Ishikawa (cell line): ENCODE results near the gene DKC1.

ENCODE experiments used
- CEBPB ChIP-seq: IDR thresholded peaks from 2 replicates; pipeline ENCODE4 v1.6.1; 2012
- CREB1 ChIP-seq: IDR thresholded peaks from 2 replicates; pipeline ENCODE4 v1.6.1; 2012; ENCODE audit warnings: low read depth
- EGR1 ChIP-seq: IDR thresholded peaks from 2 replicates; pipeline ENCODE4 v1.6.1; 2012
- EP300 ChIP-seq: IDR thresholded peaks from 2 replicates; pipeline ENCODE4 v1.6.1; 2012; ENCODE audit warnings: borderline replicate concordance
- FOXM1 ChIP-seq: IDR thresholded peaks from 2 replicates; pipeline ENCODE4 v1.6.1; 2012; ENCODE audit warnings: low read depth, borderline replicate concordance
- MAX ChIP-seq: IDR thresholded peaks from 2 replicates; pipeline ENCODE4 v1.6.1; 2012
- NFIC ChIP-seq: IDR thresholded peaks from 2 replicates; pipeline ENCODE4 v1.6.1; 2012
- RAD21 ChIP-seq: IDR thresholded peaks from 2 replicates; pipeline ENCODE4 v1.6.1; 2012; ENCODE audit warnings: low read depth
- REST ChIP-seq: IDR thresholded peaks from 2 replicates; pipeline ENCODE4 v1.6.1; 2012; ENCODE audit warnings: low read depth, mild to moderate bottlenecking
- TAF1 ChIP-seq: IDR thresholded peaks from 2 replicates; pipeline ENCODE4 v1.6.1; 2012; ENCODE audit warnings: low read depth, mild to moderate bottlenecking
- TCF12 ChIP-seq: IDR thresholded peaks from 2 replicates; pipeline ENCODE4 v1.6.1; 2012; ENCODE audit warnings: low read depth
- TEAD4 ChIP-seq: IDR thresholded peaks from 2 replicates; pipeline ENCODE4 v1.6.1; 2012
- USF1 ChIP-seq: IDR thresholded peaks from 2 replicates; pipeline ENCODE4 v1.6.1; 2012
- YY1 ChIP-seq: IDR thresholded peaks from 2 replicates; pipeline ENCODE4 v1.6.1; 2012; ENCODE audit warnings: low read depth
- ZBTB7A ChIP-seq: IDR thresholded peaks from 2 replicates; pipeline ENCODE4 v1.6.1; 2012; ENCODE audit warnings: low read depth

DKC1 gene

GRCh38 chrX:154739952-154740465 is 22.7 kb upstream of the DKC1 start:
- TF ChIP-seq EP300 (no peak), CEBPB (no peak), FOXM1 (no peak), RAD21 (no peak), MAX (no peak), USF1 (no peak), NFIC (no peak), YY1 (no peak), CREB1 (no peak), REST (no peak), TCF12 (no peak), ZBTB7A (no peak), EGR1 (no peak), TEAD4 (no peak), TAF1 (no peak)

GRCh38 chrX:154742613-154743012 is 20.1 kb upstream of the DKC1 start:
- TF ChIP-seq EGR1: no peak
- TF ChIP-seq EP300: no peak
- TF ChIP-seq USF1: no peak
- no peak for TF ChIP-seq TCF12
- TF ChIP-seq CREB1: no peak
- no peak for TF ChIP-seq ZBTB7A

- TF ChIP-seq RAD21 (peak; percentile 79), ZBTB7A (no peak)
These were observed 13.8 kb upstream of the DKC1 start for GRCh38 chrX:154748712-154749339.

- TF ChIP-seq MAX (no peak), USF1 (no peak), YY1 (no peak), TEAD4 (no peak), REST (no peak), EP300 (no peak), RAD21 (no peak), EGR1 (no peak), TAF1 (no peak), FOXM1 (no peak), CREB1 (no peak), ZBTB7A (no peak), NFIC (no peak), CEBPB (no peak), TCF12 (no peak)
These were observed 12.8 kb upstream of the DKC1 start for GRCh38 chrX:154749856-154750255.

- TF ChIP-seq EP300 (no peak), EGR1 (no peak), ZBTB7A (peak; percentile 29; the same call in 1 of the 2 replicates)
These were observed 12.1 kb upstream of the DKC1 start, which contains the start of gene GAB3 for GRCh38 chrX:154750301-154751202. TSS of gene GAB3 (minus strand) at chrX:154751077. CDS start at chrX:154751025, 52 bp downstream.
